ENCODE results near the gene ANAPC2.
A peak's percentile ranks its signal among the peaks of the same experiment; 100 is the strongest.

ANAPC2 gene

DNA sequence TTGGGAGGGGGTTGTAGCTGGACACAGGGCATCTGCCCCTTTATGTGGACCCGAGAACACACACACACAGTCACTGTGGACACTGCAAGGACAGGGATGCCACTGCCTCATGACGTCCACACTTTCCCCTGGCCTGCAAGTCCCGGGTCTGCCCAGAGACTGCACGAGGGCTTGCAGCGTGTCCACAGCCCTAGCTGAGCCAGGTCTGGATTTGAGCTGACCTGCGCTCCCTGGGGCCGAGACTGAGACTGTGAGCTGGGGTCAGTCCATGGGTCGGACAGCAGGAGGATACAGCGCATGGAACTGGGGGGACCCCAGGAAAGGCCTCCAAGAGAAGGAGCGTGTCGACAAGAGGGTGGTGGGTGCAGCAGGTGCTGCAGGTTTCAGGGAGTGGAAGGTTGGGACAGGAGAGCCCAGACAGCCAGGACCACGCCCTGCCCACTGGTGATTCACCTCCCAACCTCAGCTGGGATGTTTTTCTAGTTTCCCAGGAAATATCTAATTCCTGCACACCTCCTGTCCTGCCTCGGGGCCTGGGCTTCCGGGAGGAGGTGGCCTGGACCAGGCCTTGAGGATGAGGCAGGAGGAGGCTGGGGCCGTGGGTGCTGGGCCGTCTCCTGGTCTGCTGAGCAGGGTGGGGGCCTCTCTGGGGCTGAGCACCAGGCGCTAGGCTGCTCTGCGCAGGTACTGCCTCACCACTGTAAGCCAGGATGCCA is 38.1 kb upstream of the ANAPC2 start:
- WGBS, result 79% methylated on average over 16 of the region's 18 CpGs

DNA sequence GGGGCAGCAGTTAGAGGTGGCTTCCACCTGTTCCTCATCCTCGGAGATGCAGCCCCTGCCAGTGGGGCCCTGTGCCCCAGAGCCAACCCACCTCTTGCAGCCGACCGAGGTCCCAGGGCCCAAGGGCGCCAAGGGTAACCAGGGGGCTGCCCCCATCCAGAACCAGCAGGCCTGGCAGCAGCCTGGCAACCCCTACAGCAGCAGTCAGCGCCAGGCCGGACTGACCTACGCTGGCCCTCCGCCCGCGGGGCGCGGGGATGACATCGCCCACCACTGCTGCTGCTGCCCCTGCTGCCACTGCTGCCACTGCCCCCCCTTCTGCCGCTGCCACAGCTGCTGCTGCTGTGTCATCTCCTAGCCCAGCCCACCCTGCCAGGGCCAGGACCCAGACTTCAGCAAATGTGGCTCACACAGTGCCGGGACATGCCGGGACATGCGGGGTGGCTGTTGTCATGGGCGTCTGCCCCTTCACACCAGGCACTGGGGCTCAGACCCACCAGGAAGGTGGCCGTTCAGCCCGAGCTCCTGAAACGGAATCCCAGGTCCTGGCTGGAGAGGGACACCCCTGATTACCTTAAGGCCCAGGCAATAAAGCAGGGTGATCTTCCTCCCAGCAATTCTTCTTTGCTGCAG is 37.5 kb upstream of the ANAPC2 start:
- peaks cover 0 to 29% of the 10 kb centered on the region in 2 experiments for H3K27me3 ChIP-seq (ENCODE audit: control insufficient read depth in 1 of 2, insufficient read depth in 1 of 2, low read length in 2 of 2)
- no peak overlapping the region for H2BK5ac ChIP-seq (ENCODE audit: low read depth, low read length, poor library complexity, severe bottlenecking)
- peak overlapping the region; percentile 54 for H4K91ac ChIP-seq (ENCODE audit: low read length)
- no peak overlapping the region for H2BK120ac ChIP-seq (ENCODE audit: low read depth, low read length)
- H3K79me1 ChIP-seq (replicated peaks; ENCODE audit: low read length, poor library complexity, severe bottlenecking), result no peaks in the 10 kb centered on the region
- no peak overlapping the region for H4K8ac ChIP-seq (ENCODE audit: low read length)
- H3K4ac ChIP-seq (ENCODE audit: low read depth in 1 of 2, low read length in 2 of 2), result peak overlapping the region in 1 of 2 experiments; percentile 9
- no peak overlapping the region for H3K23ac ChIP-seq (ENCODE audit: low read length in 2 of 2)
- no peak overlapping the region for H2AFZ ChIP-seq (ENCODE audit: low read depth, low read length)
- no peak for DNase-seq
- H3K4me3 ChIP-seq (ENCODE audit: insufficient read depth in 1 of 2, low read depth in 1 of 2, low read length in 2 of 2), result no peak overlapping the region
- WGBS, result 87% methylated on average over 21 of the region's 21 CpGs
- no peak overlapping the region for H2BK15ac ChIP-seq (ENCODE audit: low read depth, poor library complexity, severe bottlenecking)
- no peak overlapping the region for H3K9ac ChIP-seq (ENCODE audit: low read length)
- H2BK12ac ChIP-seq (ENCODE audit: low read length in 2 of 2), result no peak overlapping the region
- H3K4me1 ChIP-seq (ENCODE audit: control insufficient read depth, insufficient read depth, low read depth, low read length), result peaks cover 41% of the 10 kb centered on the region
- H3K27ac ChIP-seq (ENCODE audit: low read length, poor library complexity, severe bottlenecking), result no peak overlapping the region
- no peak overlapping the region for H3K18ac ChIP-seq (ENCODE audit: low read depth in 1 of 2, low read length in 2 of 2)
- peaks cover 0 to 4% of the 10 kb centered on the region in 2 experiments for H3K36me3 ChIP-seq (ENCODE audit: control insufficient read depth in 1 of 2, insufficient read depth in 2 of 2, low read depth in 1 of 2, low read length in 2 of 2)
- no peak overlapping the region for H2AK5ac ChIP-seq (ENCODE audit: low read length, severe bottlenecking)
- no peak overlapping the region for H3K14ac ChIP-seq (ENCODE audit: low read length in 2 of 2)
- H3K9me3 ChIP-seq (ENCODE audit: control insufficient read depth, low read length), result no peaks in the 10 kb centered on the region
- no peak overlapping the region for H3K4me2 ChIP-seq (ENCODE audit: low read length, poor library complexity, severe bottlenecking)

More for the DNA sequence above, 38.1 kb upstream of the ANAPC2 start:
- no peak overlapping the region for H2BK15ac ChIP-seq (ENCODE audit: low read depth, poor library complexity, severe bottlenecking)
- no peak overlapping the region for H3K4me3 ChIP-seq (ENCODE audit: insufficient read depth in 1 of 2, low read depth in 1 of 2, low read length in 2 of 2)
- peaks cover 0 to 4% of the 10 kb centered on the region in 2 experiments for H3K36me3 ChIP-seq (ENCODE audit: control insufficient read depth in 1 of 2, insufficient read depth in 2 of 2, low read depth in 1 of 2, low read length in 2 of 2)
- no peak overlapping the region for H3K4ac ChIP-seq (ENCODE audit: low read depth in 1 of 2, low read length in 2 of 2)
- no peak overlapping the region for H3K23ac ChIP-seq (ENCODE audit: low read length in 2 of 2)
- H3K79me1 ChIP-seq (replicated peaks; ENCODE audit: low read length, poor library complexity, severe bottlenecking), result no peaks in the 10 kb centered on the region
- no peak for DNase-seq
- H4K91ac ChIP-seq (ENCODE audit: low read length), result peak overlapping the region; percentile 55
- no peak overlapping the region for H3K4me2 ChIP-seq (ENCODE audit: low read length, poor library complexity, severe bottlenecking)
- peak overlapping the region in 1 of 2 experiments; percentile 35 for H3K18ac ChIP-seq (ENCODE audit: low read depth in 1 of 2, low read length in 2 of 2)
- H4K8ac ChIP-seq (ENCODE audit: low read length), result peak overlapping the region; percentile 1
- no peaks in the 10 kb centered on the region for H3K9me3 ChIP-seq (ENCODE audit: control insufficient read depth, low read length)
- no peak overlapping the region for H2BK12ac ChIP-seq (ENCODE audit: low read length in 2 of 2)
- H3K4me1 ChIP-seq (ENCODE audit: control insufficient read depth, insufficient read depth, low read depth, low read length), result peaks cover 38% of the 10 kb centered on the region
- no peak overlapping the region for H3K9ac ChIP-seq (ENCODE audit: low read length)
- no peak overlapping the region for H3K14ac ChIP-seq (ENCODE audit: low read length in 2 of 2)
- H2AFZ ChIP-seq (ENCODE audit: low read depth, low read length), result no peak overlapping the region
- H2BK5ac ChIP-seq (ENCODE audit: low read depth, low read length, poor library complexity, severe bottlenecking), result no peak overlapping the region
- no peak overlapping the region for H3K27ac ChIP-seq (ENCODE audit: low read length, poor library complexity, severe bottlenecking)
- no peak overlapping the region for H2AK5ac ChIP-seq (ENCODE audit: low read length, severe bottlenecking)
- H3K27me3 ChIP-seq (ENCODE audit: control insufficient read depth in 1 of 2, insufficient read depth in 1 of 2, low read length in 2 of 2), result peaks cover 0 to 36% of the 10 kb centered on the region in 2 experiments
- no peak overlapping the region for H2BK120ac ChIP-seq (ENCODE audit: low read depth, low read length)

DNA sequence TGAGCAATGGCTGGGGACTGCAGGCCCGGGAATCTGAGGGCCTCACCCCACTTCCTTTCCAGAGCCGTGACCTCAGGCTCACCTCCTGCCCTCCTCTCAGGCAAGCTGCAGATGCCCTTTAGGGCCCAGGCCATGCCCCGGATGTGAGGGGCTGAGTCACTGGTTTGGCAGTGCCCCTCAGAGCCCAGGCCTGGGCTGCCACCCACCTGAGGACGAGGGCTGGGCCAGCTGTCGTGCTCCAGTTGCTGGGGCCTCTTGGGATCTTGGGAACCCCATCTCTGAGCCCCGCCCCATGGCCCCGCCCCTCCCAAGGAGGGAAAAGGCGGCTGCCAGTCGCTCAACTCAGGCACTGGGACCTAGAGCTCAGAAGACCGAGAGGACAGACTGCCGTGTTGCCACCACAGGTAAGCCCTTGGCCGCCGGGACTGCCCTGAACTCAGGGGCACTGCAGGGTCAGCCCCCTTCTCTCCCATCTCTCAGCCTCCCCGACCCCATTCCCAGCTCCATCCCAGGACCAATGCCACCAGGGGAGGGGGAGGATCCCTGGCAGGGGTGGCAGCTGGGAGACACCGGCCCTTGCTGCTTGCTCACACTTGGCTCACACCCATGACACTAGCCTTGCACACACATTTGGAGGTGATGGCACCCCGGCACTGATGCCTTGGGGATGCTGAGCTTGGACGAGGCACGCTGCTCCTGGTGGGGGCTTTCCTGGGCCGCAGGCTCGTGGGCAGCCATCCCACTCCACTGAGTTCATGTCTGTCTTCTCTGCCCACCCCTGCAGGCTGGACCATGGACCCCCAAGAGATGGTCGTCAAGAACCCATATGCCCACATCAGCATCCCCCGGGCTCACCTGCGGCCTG is 36.7 kb upstream of the ANAPC2 start, which contains the start of gene CYSRT1:
Gene CYSRT1 (plus strand): TSS at position 345 of the 865 bp plus-strand sequence. CDS start 448 bp downstream, at position 793.
- no peaks in the 10 kb centered on the region for H3K79me1 ChIP-seq (replicated peaks; ENCODE audit: low read length, poor library complexity, severe bottlenecking)
- H4K91ac ChIP-seq (ENCODE audit: low read length), result peak within 1 kb of the TSS; percentile 86
- 80% methylated on average over 23 of the region's 23 CpGs for WGBS
- H4K8ac ChIP-seq (ENCODE audit: low read length), result peak within 1 kb of the TSS; percentile 91
- no peak within 1 kb of the TSS for H3K18ac ChIP-seq (ENCODE audit: low read depth in 1 of 2, low read length in 2 of 2)
- H3K36me3 ChIP-seq (ENCODE audit: control insufficient read depth in 1 of 2, insufficient read depth in 2 of 2, low read depth in 1 of 2, low read length in 2 of 2), result peaks cover 0 to 7% of the 10 kb centered on the region in 2 experiments
- peak within 1 kb of the TSS; percentile 71 to 86 for H3K4me3 ChIP-seq (ENCODE audit: insufficient read depth in 1 of 2, low read depth in 1 of 2, low read length in 2 of 2)
- no peak within 1 kb of the TSS for H3K27ac ChIP-seq (ENCODE audit: low read length, poor library complexity, severe bottlenecking)
- no peak within 1 kb of the TSS for H3K14ac ChIP-seq (ENCODE audit: low read length in 2 of 2)
- peak within 1 kb of the TSS; percentile 85 for H3K4me2 ChIP-seq (ENCODE audit: low read length, poor library complexity, severe bottlenecking)
- H3K4ac ChIP-seq (ENCODE audit: low read depth in 1 of 2, low read length in 2 of 2), result peak within 1 kb of the TSS; percentile 9 to 90
- H2BK15ac ChIP-seq (ENCODE audit: low read depth, poor library complexity, severe bottlenecking), result no peak within 1 kb of the TSS
- H3K27me3 ChIP-seq (ENCODE audit: control insufficient read depth in 1 of 2, insufficient read depth in 1 of 2, low read length in 2 of 2), result peaks cover 0 to 21% of the 10 kb centered on the region in 2 experiments
- no peak within 1 kb of the TSS for H2AK5ac ChIP-seq (ENCODE audit: low read length, severe bottlenecking)
- peaks cover 46% of the 10 kb centered on the region for H3K4me1 ChIP-seq (ENCODE audit: control insufficient read depth, insufficient read depth, low read depth, low read length)
- H3K9ac ChIP-seq (ENCODE audit: low read length), result peak within 1 kb of the TSS; percentile 92
- H3K9me3 ChIP-seq (ENCODE audit: control insufficient read depth, low read length), result no peaks in the 10 kb centered on the region
- no peak within 1 kb of the TSS for H2BK12ac ChIP-seq (ENCODE audit: low read length in 2 of 2)
- H2BK5ac ChIP-seq (ENCODE audit: low read depth, low read length, poor library complexity, severe bottlenecking), result no peak within 1 kb of the TSS
- DNase-seq, result no peak
- H2BK120ac ChIP-seq (ENCODE audit: low read depth, low read length), result no peak within 1 kb of the TSS
- H2AFZ ChIP-seq (ENCODE audit: low read depth, low read length), result no peak within 1 kb of the TSS
- no peak within 1 kb of the TSS for H3K23ac ChIP-seq (ENCODE audit: low read length in 2 of 2)
